Trophoblast cell (in vitro differentiated cells and primary cell): ENCODE data around the gene ARTN.

ENCODE experiments used
- DNase-seq, 2 donors: peaks; one replicate each; pipeline ENCODE4 v3.0.0-alpha.2; 2016
- H2AFZ ChIP-seq: 2 replicates; pipeline ENCODE4 v1.6.1; 2013; ENCODE audit warnings: low read length, moderate library complexity, mild to moderate bottlenecking; ENCODE audit not compliant: insufficient read depth, poor library complexity
- H2AK5ac ChIP-seq: 2 replicates; pipeline ENCODE4 v1.6.1; 2013; ENCODE audit warnings: mild to moderate bottlenecking, low read length
- H2BK120ac ChIP-seq: 2 replicates; pipeline ENCODE4 v1.6.1; 2013; ENCODE audit warnings: low read length, mild to moderate bottlenecking, moderate library complexity; ENCODE audit not compliant: insufficient read depth, poor library complexity
- H2BK12ac ChIP-seq: 2 replicates; pipeline ENCODE4 v1.6.1; 2013; ENCODE audit warnings: mild to moderate bottlenecking, low read length, moderate library complexity
- H2BK5ac ChIP-seq: 2 replicates; pipeline ENCODE4 v1.6.1; 2013; ENCODE audit warnings: low read length, low read depth, moderate library complexity, mild to moderate bottlenecking; ENCODE audit not compliant: poor library complexity
- H3K14ac ChIP-seq: 2 replicates; pipeline ENCODE4 v1.6.1; 2013; ENCODE audit warnings: mild to moderate bottlenecking, low read length
- H3K18ac ChIP-seq: 2 replicates; pipeline ENCODE4 v1.6.1; 2013; ENCODE audit warnings: mild to moderate bottlenecking, low read length
- H3K23ac ChIP-seq: 2 replicates; pipeline ENCODE4 v1.6.1; 2013; ENCODE audit warnings: low read length
- H3K27ac ChIP-seq: 2 replicates; pipeline ENCODE4 v1.5.1; 2013; ENCODE audit warnings: low read depth, mild to moderate bottlenecking, inconsistent platforms, low read length, moderate library complexity
- H3K27me3 ChIP-seq: 2 replicates; pipeline ENCODE4 v1.6.1; 2013; ENCODE audit warnings: inconsistent platforms, mild to moderate bottlenecking, low read length, moderate library complexity; ENCODE audit not compliant: insufficient read depth
- H3K36me3 ChIP-seq, 2 experiments: 1 replicate in 1 of 2; 2 replicates in 1 of 2; pipeline ENCODE4 v1.6.1; 2013; ENCODE audit warnings: low read length in 2 of 2, mild to moderate bottlenecking in 2 of 2, moderate library complexity in 1 of 2; ENCODE audit not compliant: insufficient read depth in 2 of 2, control insufficient read depth in 1 of 2
- H3K4ac ChIP-seq: 2 replicates; pipeline ENCODE4 v1.6.1; 2013; ENCODE audit warnings: low read depth, mild to moderate bottlenecking, low read length, moderate library complexity
- H3K4me1 ChIP-seq, 2 experiments: 1 replicate in 1 of 2; 2 replicates in 1 of 2; pipeline ENCODE4 v1.6.1; 2013; ENCODE audit warnings: low read length in 2 of 2, mild to moderate bottlenecking in 2 of 2, moderate library complexity in 1 of 2; ENCODE audit not compliant: insufficient read depth in 2 of 2, control insufficient read depth in 1 of 2
- H3K4me2 ChIP-seq: 2 replicates; pipeline ENCODE4 v1.6.1; 2013; ENCODE audit warnings: inconsistent platforms, mild to moderate bottlenecking, low read length, moderate library complexity
- H3K4me3 ChIP-seq: 2 replicates; pipeline ENCODE4 v1.5.1; 2013; ENCODE audit warnings: mild to moderate bottlenecking, low read depth, low read length, inconsistent platforms
- H3K79me1 ChIP-seq: one replicate; pipeline ENCODE4 v1.6.1; 2013; ENCODE audit warnings: low read length
- H3K79me2 ChIP-seq: 2 replicates; pipeline ENCODE4 v1.6.1; 2013; ENCODE audit warnings: low read length, mild to moderate bottlenecking; ENCODE audit not compliant: control insufficient read depth, insufficient read depth, poor library complexity
- H3K9ac ChIP-seq: 2 replicates; pipeline ENCODE4 v1.6.1; 2013; ENCODE audit warnings: mild to moderate bottlenecking, low read length
- H3K9me3 ChIP-seq: 2 replicates; pipeline ENCODE4 v1.6.1; 2013; ENCODE audit warnings: low read depth, mild to moderate bottlenecking, control low read depth, inconsistent platforms, low read length; ENCODE audit not compliant: insufficient read depth
- H4K12ac ChIP-seq: 2 replicates; pipeline ENCODE4 v1.6.1; 2013; ENCODE audit warnings: low read depth, mild to moderate bottlenecking, low read length, moderate library complexity
- H4K8ac ChIP-seq: 2 replicates; pipeline ENCODE4 v1.6.1; 2013; ENCODE audit warnings: low read depth, mild to moderate bottlenecking, low read length, moderate library complexity
- H4K91ac ChIP-seq: one replicate; pipeline ENCODE4 v1.6.1; 2013; ENCODE audit warnings: low read depth, mild to moderate bottlenecking, low read length, moderate library complexity
- WGBS: extraction: QIAGEN DNeasy Blood & Tissue Kit; methylation state at CpG from one replicate; pipeline ENCODE4 v1.1.7; 2013; ENCODE audit warnings: missing lambda C conversion rate; ENCODE audit not compliant: insufficient read length, insufficient coverage; ENCODE audit errors: extremely low coverage; 5-methylcytosine and 5-hydroxymethylcytosine counted together

Gene ARTN

GRCh38 chr1:43975249-43975961 lies 41.8 kb downstream of the ARTN start:
- Histone ChIP-seq H4K8ac (peak overlapping the region; percentile 94), H2BK12ac (no peak overlapping the region), H4K91ac (peak overlapping the region; percentile 69), H3K79me2 (peaks cover 18% of the 10 kb centered on the region), H2AK5ac (peak overlapping the region; percentile 33), H3K23ac (no peak overlapping the region), H3K4me3 (peak overlapping the region; percentile 98), H3K14ac (peak overlapping the region; percentile 88), H2BK5ac (peak overlapping the region; percentile 68), H2BK120ac (peak overlapping the region; percentile 57), H4K12ac (peak overlapping the region; percentile 89), H3K79me1 (peaks cover 17% of the 10 kb centered on the region), H3K27ac (peak overlapping the region; percentile 60), H3K9ac (peak overlapping the region; percentile 89), H3K36me3 (peaks cover 26 to 28% of the 10 kb centered on the region in 2 experiments), H3K4ac (peak overlapping the region; percentile 41), H3K4me2 (peak overlapping the region; percentile 97), H3K9me3 (no peaks in the 10 kb centered on the region), H3K27me3 (no peaks in the 10 kb centered on the region), H3K4me1 (peaks cover 15 to 24% of the 10 kb centered on the region in 2 experiments), H2AFZ (peak overlapping the region; percentile 56), H3K18ac (peak overlapping the region; percentile 90)
- WGBS = no CpG with 5 or more reads among the region's 34 CpGs
- DNase-seq = peak in 1 of 2 donors; percentile 42

- Histone ChIP-seq H3K4me1 (peaks cover 16 to 22% of the 10 kb centered on the region in 2 experiments), H2AK5ac (no peak overlapping the region), H3K18ac (peak overlapping the region; percentile 33), H3K27me3 (no peaks in the 10 kb centered on the region), H2AFZ (no peak overlapping the region), H3K4me3 (no peak overlapping the region), H4K12ac (peak overlapping the region; percentile 19), H3K4me2 (peak overlapping the region; percentile 97), H2BK5ac (no peak overlapping the region), H3K23ac (no peak overlapping the region), H3K14ac (no peak overlapping the region), H2BK12ac (no peak overlapping the region), H3K9me3 (no peaks in the 10 kb centered on the region), H2BK120ac (no peak overlapping the region), H3K27ac (no peak overlapping the region), H3K4ac (peak overlapping the region; percentile 41), H3K79me2 (peaks cover 18% of the 10 kb centered on the region), H3K79me1 (peaks cover 17% of the 10 kb centered on the region), H3K36me3 (peaks cover 28 to 29% of the 10 kb centered on the region in 2 experiments), H3K9ac (peak overlapping the region; percentile 89), H4K91ac (no peak overlapping the region), H4K8ac (no peak overlapping the region)
- WGBS = no CpG with 5 or more reads among the region's 4 CpGs
- DNase-seq = no peak
Observed at GRCh38 chr1:43976045-43976444, 42.4 kb downstream of the ARTN start.

- Histone ChIP-seq H3K27ac (no peak overlapping the region), H3K4me1 (peaks cover 16 to 22% of the 10 kb centered on the region in 2 experiments), H4K8ac (no peak overlapping the region), H3K79me1 (peaks cover 17% of the 10 kb centered on the region), H3K9ac (no peak overlapping the region), H2AFZ (no peak overlapping the region), H3K4me3 (peak overlapping the region; percentile 6), H3K14ac (no peak overlapping the region), H3K27me3 (no peaks in the 10 kb centered on the region), H4K91ac (no peak overlapping the region), H2BK120ac (no peak overlapping the region), H3K18ac (no peak overlapping the region), H2BK5ac (no peak overlapping the region), H2BK12ac (no peak overlapping the region), H3K9me3 (no peaks in the 10 kb centered on the region), H3K4me2 (no peak overlapping the region), H3K36me3 (peaks cover 35 to 38% of the 10 kb centered on the region in 2 experiments), H3K79me2 (peaks cover 18% of the 10 kb centered on the region), H3K23ac (no peak overlapping the region), H4K12ac (no peak overlapping the region), H2AK5ac (no peak overlapping the region), H3K4ac (no peak overlapping the region)
- no CpG with 5 or more reads among the region's 8 CpGs for WGBS
- DNase-seq = no peak
Observed at GRCh38 chr1:43976890-43977289, 43.3 kb downstream of the ARTN start.

GRCh38 chr1:43977376-43978263 lies 44.0 kb downstream of the ARTN start:
- no peak overlapping the region for H2AK5ac ChIP-seq
- H4K91ac ChIP-seq = no peak overlapping the region
- no peak for DNase-seq
- no peak overlapping the region for H4K12ac ChIP-seq
- H4K8ac ChIP-seq = no peak overlapping the region
- no peak overlapping the region for H3K27ac ChIP-seq
- H2AFZ ChIP-seq = no peak overlapping the region
- H3K79me1 ChIP-seq = peaks cover 17% of the 10 kb centered on the region
- no peak overlapping the region for H2BK120ac ChIP-seq
- WGBS = no CpG with 5 or more reads among the region's 9 CpGs
- H3K4me3 ChIP-seq = no peak overlapping the region
- H3K4me1 ChIP-seq = peaks cover 16 to 22% of the 10 kb centered on the region in 2 experiments
- H3K9me3 ChIP-seq = no peaks in the 10 kb centered on the region
- no peak overlapping the region for H3K18ac ChIP-seq
- H2BK5ac ChIP-seq = no peak overlapping the region
- H3K79me2 ChIP-seq = peaks cover 18% of the 10 kb centered on the region
- H3K4me2 ChIP-seq = no peak overlapping the region
- no peak overlapping the region for H3K23ac ChIP-seq
- peaks cover 34% of the 10 kb centered on the region in 2 experiments for H3K36me3 ChIP-seq
- no peaks in the 10 kb centered on the region for H3K27me3 ChIP-seq
- H2BK12ac ChIP-seq = no peak overlapping the region
- peak overlapping the region; percentile 22 for H3K9ac ChIP-seq
- no peak overlapping the region for H3K4ac ChIP-seq
- H3K14ac ChIP-seq = no peak overlapping the region
